RWPE2 (cell line): ENCODE results near the gene ZNF775.
"Not testable (repeated sequence)": the region's sequence is repeated elsewhere in the genome, so short reads cannot be mapped to it uniquely, and the experiment has no call there.

Experiments
- ATAC-seq: fragments of 200-7000 bp; cut with Tn5 transposase; 3 replicates; pipeline ENCODE4 v1.9.1; 2021; ENCODE audit warnings: low read depth
- DNase-seq: peaks from one replicate; pipeline ENCODE4 v3.0.0-alpha.2; 2020; ENCODE audit warnings: low spot score
- H3K27ac ChIP-seq: fragments of 450-650 bp; 2 replicates; pipeline ENCODE4 v1.5.1; 2017; ENCODE audit warnings: mild to moderate bottlenecking; ENCODE audit not compliant: poor library complexity, severe bottlenecking
- H3K27me3 ChIP-seq: fragments of 250-450 bp; sonication (Bioruptor Pico); 2 replicates; pipeline ENCODE4 v1.5.1; 2021; ENCODE audit warnings: mild to moderate bottlenecking, moderate library complexity; ENCODE audit not compliant: insufficient read depth, poor library complexity, severe bottlenecking
- H3K36me3 ChIP-seq: fragments of 250-450 bp; sonication (Bioruptor Pico); 2 replicates; pipeline ENCODE4 v1.5.1; 2020; ENCODE audit warnings: low read depth, mild to moderate bottlenecking, moderate library complexity
- H3K4me1 ChIP-seq: fragments of 250-450 bp; sonication (Bioruptor Pico); 2 replicates; pipeline ENCODE4 v1.5.1; 2021; ENCODE audit warnings: mild to moderate bottlenecking, moderate library complexity; ENCODE audit not compliant: insufficient read depth, poor library complexity, severe bottlenecking
- H3K4me3 ChIP-seq: fragments of 250-450 bp; sonication (Bioruptor Pico); 2 replicates; pipeline ENCODE4 v1.5.1; 2021; ENCODE audit warnings: mild to moderate bottlenecking, moderate library complexity; ENCODE audit not compliant: severe bottlenecking
- H3K9me3 ChIP-seq: fragments of 250-450 bp; sonication (Bioruptor Pico); 2 replicates; pipeline ENCODE4 v1.5.1; 2021; ENCODE audit warnings: mild to moderate bottlenecking, moderate library complexity; ENCODE audit not compliant: severe bottlenecking
- TF ChIP-seq, protein P1 (sequence below): fragments of 450-650 bp; IDR thresholded peaks from one replicate; pipeline ENCODE4 v1.5.1; 2017; ENCODE audit warnings: mild to moderate bottlenecking, moderate library complexity; ENCODE audit not compliant: poor library complexity, severe bottlenecking

The ZNF775 gene

DNA sequence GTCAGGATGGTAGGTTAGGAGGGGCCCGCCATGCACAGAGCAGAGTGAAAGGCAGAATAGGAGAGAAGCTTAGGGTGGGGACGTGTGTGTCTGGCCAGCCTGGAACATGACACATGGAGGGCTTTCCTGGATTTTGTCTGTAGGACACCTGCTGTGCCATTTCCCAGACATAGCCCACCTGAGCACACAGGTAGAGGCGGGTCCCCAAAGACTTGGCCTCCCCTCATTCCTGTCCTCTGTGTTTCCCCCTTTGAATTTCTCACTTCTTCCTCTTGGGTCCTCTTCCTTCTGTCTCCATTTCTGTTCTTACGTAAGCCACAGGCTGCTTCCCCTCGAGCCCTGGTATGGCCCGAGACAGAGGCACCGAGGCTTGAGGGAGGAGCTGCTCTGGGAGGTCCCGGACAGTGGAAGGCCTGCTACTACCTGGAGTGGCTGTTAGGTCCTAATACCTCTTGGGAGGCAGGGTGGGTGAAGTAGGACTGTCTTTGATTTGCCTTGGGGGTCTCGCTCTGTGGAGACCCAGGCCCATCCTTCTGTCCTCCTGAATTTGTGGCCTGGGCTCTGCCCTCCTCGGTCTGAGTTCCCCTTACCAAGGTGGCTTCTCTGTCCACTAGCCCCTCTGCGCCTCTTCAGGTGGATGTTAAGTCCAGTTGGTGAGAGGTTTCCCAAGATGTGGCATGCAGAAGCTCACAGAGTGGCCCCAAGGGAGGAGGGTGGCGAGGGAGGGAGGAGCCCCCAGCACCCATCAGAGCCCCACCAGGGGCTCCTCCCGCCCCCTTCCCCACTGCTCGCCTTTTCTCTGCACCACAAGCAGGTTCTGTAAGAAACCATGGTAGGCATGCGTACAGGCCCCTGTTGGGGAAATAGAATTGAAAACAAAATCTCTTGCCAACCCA lies 5.5 kb downstream of the ZNF775 start:
- Histone ChIP-seq H3K36me3 (peaks cover 10% of the 10 kb centered on the region), H3K4me1 (peaks cover 11% of the 10 kb centered on the region), H3K27me3 (no peaks in the 10 kb centered on the region), H3K27ac (no peak overlapping the region), H3K4me3 (no peak overlapping the region), H3K9me3 (no peaks in the 10 kb centered on the region)
- DNase-seq (no peak), ATAC-seq (no peak)
- TF ChIP-seq, protein P1, sequence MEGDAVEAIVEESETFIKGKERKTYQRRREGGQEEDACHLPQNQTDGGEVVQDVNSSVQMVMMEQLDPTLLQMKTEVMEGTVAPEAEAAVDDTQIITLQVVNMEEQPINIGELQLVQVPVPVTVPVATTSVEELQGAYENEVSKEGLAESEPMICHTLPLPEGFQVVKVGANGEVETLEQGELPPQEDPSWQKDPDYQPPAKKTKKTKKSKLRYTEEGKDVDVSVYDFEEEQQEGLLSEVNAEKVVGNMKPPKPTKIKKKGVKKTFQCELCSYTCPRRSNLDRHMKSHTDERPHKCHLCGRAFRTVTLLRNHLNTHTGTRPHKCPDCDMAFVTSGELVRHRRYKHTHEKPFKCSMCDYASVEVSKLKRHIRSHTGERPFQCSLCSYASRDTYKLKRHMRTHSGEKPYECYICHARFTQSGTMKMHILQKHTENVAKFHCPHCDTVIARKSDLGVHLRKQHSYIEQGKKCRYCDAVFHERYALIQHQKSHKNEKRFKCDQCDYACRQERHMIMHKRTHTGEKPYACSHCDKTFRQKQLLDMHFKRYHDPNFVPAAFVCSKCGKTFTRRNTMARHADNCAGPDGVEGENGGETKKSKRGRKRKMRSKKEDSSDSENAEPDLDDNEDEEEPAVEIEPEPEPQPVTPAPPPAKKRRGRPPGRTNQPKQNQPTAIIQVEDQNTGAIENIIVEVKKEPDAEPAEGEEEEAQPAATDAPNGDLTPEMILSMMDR: no peak

DNA sequence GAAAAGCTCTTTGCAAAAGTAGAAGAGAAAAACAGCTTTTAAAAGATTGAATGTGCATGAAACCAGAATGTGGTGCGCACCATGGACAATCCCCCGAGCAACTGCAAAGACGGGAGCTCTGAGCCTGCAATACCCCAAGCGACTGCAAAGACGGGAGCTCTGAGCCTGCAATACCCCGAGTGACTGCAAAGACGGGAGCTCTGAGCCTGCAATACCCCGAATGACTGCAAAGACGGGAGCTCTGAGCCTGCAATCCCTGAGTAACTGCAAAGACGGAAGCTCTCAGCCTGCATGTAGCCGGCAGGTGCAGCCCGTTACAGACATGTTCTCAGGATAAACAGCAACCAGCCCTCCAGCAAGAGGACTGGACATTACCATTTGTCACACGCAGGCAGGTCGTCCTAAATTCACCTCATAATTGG lies 6.2 kb downstream of the ZNF775 start:
- ATAC-seq (no peak), DNase-seq (no peak)
- Histone ChIP-seq H3K9me3 (no peaks in the 10 kb centered on the region), H3K36me3 (peaks cover 10% of the 10 kb centered on the region), H3K4me3 (no peak overlapping the region), H3K4me1 (peaks cover 7% of the 10 kb centered on the region), H3K27ac (no peak overlapping the region), H3K27me3 (no peaks in the 10 kb centered on the region)
- TF ChIP-seq, protein P1: no peak

DNA sequence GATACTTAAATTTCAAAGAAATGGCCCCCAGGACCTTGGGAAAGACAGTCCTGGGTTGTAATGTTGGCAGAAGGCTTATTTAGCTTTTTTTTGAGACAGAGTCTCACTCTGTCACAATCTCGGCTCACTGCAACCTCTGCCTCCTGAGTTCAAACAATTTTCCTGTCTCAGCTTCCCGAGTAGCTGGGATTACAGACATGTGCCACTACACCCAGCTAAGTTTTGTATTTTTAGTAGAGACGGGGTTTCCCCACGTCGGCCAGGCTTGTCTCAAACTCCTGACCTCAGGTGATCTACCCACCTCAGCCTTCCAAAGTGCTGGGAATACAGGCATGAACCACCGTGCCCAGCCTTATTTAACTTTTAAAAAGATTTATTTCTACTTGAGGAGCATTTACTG lies 6.8 kb downstream of the ZNF775 start:
- not testable (repeated sequence) for ATAC-seq, H3K4me3 ChIP-seq, H3K9me3 ChIP-seq, H3K27ac ChIP-seq, DNase-seq, H3K27me3 ChIP-seq, H3K4me1 ChIP-seq
- H3K36me3 ChIP-seq: peaks cover 15% of the 10 kb centered on the region

DNA sequence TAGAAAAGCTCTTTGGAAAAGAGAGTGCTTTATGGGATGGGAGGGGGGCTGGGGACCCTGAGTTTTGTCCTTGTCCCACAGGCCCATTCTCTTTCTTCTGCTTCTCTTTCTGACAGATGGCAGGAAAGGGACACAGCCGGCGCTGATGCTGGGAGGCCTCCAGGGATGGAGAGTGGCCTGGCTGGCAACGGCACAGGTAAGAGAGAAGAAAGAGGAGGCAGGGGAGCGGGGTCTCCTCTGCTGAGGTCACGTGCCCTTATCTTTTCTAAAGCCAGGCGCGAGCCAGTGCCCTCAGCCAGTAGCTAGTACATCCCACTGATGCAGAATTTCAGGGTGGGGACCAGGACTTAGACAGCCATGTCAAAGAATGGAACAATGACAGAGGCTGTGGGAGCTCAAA lies 9.2 kb downstream of the ZNF775 start:
- Histone ChIP-seq H3K27ac (no peak overlapping the region), H3K4me3 (no peak overlapping the region), H3K4me1 (no peaks in the 10 kb centered on the region), H3K9me3 (no peaks in the 10 kb centered on the region), H3K27me3 (no peaks in the 10 kb centered on the region), H3K36me3 (peaks cover 15% of the 10 kb centered on the region)
- ATAC-seq: no peak
- TF ChIP-seq, protein P1: no peak
- no peak for DNase-seq

DNA sequence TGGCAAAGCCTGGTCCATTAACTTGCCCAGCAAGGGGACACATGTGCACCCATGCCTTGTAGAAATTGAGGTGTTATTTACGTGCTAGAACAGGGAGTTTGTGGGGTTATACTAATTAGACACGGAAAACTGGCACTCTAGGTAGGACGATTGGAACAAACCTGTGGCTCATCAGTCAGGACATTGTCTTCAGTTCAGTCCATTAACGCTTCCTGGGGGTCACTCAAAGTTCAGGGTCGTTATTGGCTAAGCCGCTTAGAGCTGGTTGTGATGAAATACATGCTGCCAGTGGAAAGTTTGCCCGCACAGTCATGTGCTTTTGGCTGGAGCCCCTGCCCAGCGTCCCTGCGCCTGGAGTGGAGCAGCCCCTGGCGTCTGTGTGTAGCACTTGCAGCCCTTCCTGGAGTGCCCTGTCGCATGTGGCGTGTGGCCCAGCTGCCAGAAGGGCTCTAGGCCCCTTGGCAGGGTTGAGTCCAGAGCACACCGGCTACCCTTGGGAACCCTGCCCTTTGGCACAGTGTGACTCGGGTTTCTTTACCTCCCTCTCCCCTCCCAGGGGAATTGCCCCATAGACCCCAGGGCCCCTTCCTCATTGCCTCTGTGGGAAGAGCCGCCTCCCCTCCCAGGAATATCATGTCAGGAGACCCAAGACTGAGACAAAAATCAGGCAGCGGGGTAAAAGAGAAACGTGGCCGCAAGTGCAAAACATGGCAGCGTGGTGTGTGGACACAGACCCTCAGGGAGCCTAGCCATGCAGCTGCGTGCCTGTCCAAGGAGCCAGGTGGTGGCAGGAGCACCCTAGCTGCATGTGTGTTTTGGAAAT lies 9.8 kb downstream of the ZNF775 start:
- TF ChIP-seq, protein P1: no peak
- no peaks in the 10 kb centered on the region for H3K4me1 ChIP-seq
- no peaks in the 10 kb centered on the region for H3K9me3 ChIP-seq
- H3K27me3 ChIP-seq: no peaks in the 10 kb centered on the region
- H3K36me3 ChIP-seq: peaks cover 15% of the 10 kb centered on the region
- ATAC-seq (no peak), DNase-seq (no peak)
- no peak overlapping the region for H3K27ac ChIP-seq
- no peak overlapping the region for H3K4me3 ChIP-seq
